NCI-H82 treated with DMSO at 0.1 percent for 48 hours (cell line): ENCODE measurements around the gene CFAP52.
"Not testable (repeated sequence)": the region's sequence is repeated elsewhere in the genome, so short reads cannot be mapped to it uniquely, and the experiment has no call there.

Experiments
- DNase-seq: peaks from one replicate; lab custom pipeline; 2025; ENCODE audit not compliant: unreplicated experiment; lab: John Stamatoyannopoulos, UW

Gene CFAP52

DNA sequence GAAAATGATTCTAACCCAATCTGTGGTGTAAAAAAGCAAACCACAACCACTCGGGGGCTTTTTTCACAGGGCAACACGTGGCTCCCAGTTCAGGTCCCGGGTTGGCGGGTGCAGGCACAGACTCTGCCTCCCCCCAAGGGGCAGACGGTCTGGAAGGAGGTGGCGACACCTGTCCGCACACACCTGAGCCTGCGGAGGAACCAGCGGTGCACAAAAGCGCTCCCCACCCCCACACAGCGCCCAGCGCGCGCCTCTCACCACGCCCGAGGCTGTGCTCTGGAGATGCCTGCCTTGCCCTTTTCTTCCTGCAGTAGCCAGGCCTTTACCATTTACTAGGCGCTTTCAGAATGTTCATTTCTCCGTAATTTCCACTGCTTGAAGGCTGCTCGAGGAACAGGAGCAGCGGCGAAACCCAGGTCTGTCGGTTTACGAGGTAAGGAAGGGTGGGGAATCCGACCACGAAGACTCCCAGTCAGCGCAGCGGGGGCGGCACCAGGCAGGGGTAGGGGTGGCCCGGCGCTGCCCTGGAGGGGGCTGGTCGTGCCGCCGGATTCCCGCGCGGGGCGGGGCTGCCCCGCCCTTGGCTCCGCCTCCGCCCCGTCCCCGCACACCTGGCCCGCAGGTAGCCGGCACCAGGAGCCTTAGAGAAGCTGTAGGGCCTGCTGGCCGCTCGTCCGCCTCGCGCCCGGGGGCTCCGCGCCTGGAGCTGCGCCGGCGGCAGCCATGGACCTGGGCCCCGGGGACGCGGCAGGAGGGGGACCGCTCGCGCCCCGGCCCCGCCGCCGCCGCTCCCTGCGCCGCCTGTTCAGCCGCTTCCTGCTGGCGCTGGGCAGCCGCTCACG is 68.7 kb downstream of the CFAP52 start, which contains the start of gene USP43:
TSS of gene USP43 (plus strand) at position 608 of the 842 bp plus-strand sequence. CDS start at position 724, 116 bp downstream.
- DNase-seq, result no peak

DNA sequence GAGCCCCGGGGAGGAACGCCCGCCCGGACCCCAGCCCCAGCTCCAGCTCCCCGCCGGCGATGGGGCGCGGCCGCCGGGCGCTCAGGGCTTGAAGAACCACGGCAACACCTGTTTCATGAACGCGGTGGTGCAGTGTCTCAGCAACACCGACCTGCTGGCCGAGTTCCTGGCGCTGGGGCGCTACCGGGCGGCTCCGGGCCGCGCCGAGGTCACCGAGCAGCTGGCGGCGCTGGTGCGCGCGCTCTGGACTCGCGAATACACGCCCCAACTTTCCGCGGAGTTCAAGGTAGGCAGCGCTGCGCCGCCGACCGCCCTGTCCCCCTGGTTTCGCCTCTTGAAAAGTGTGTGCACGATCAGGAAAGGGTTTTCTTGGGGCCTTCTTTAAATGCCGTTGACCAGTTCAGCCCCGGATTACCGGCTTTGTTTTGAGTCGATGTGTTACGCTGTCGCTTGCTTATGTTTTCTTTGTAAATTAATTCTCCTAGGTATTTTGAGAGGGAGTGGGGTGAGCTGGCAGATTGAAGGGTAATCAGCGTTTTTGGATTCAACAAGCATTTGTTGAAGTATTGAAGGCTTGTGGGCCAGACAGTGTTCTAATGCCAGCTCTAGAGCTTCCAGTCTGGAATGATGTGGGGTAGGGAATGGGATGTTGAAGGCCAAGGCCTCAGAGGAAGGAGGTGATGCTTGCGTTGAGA is 69.6 kb downstream of the CFAP52 start:
- DNase-seq, result no peak

DNA sequence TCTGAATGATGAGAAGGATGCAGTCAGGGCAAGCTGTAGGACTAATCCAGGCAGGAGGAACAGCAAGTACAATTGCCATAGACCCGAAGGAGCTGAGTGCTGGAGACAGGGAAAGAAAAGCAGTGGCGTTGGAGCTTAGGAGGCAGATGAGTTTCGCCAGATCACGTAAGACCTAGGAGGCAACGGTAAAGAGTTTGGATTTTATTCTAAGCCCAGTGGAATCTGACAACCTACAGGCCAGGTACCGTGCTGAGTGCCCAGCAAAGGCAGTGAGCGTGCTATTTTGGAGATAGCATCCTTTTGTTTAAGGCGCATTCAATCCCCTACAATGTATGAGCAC is 70.1 kb downstream of the CFAP52 start:
- no peak for DNase-seq

GRCh38 chr17:9647014-9647413 is 70.6 kb downstream of the CFAP52 start:
- no peak for DNase-seq

GRCh38 chr17:9648521-9649110 is 72.2 kb downstream of the CFAP52 start:
- no peak for DNase-seq

DNA sequence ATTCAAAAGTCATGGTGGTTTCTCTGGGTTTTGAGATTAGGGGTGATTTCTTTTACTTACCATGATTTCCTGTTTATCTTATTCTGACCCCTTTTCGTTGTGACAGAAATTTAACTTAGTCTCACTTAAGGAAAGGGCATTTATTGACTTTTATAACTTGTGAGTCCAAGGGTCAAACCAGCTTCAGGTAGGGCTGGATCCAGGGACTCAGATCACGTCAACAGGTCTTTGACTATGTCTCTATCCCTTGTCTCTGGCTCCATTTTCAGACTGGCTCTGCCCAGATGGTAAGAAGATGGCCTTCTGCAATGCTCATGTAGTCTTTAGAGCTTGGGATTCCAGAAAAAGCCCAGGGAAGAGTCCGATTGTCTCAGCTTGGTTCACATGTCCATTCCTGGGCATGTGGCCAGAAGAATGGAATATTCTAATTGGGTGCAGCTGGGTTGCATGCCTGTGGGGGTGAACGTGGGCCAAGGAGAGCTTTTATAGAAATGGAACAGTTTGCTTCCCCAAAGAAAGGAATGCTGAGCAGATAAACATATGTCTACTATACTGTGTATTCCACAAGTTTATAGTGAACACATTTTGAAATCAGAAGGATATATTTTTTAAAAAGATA is 82.3 kb downstream of the CFAP52 start:
- no peak for DNase-seq

- DNase-seq, result no peak
Observed at GRCh38 chr17:9661027-9661426, 84.6 kb downstream of the CFAP52 start.

DNA sequence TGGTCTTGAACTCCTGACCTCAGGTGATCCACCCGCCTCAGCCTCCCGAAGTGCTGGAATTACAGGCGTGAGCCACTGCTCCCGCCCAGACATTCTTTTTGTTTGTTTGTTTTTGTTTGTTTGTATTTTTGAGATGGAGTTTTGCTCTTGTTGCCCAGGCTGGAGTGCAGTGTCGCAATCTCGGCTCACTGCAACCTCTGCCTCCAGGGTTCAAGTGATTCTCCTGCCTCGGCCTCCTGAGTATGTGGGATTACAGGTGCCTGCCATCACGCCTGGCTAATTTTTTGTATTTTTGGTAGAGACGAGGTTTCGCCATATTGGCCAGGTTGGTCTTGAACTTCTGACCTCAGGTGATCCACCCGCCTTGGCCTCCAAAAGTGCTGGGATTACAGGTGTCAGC is 87.1 kb downstream of the CFAP52 start:
- DNase-seq, result not testable (repeated sequence)

DNA sequence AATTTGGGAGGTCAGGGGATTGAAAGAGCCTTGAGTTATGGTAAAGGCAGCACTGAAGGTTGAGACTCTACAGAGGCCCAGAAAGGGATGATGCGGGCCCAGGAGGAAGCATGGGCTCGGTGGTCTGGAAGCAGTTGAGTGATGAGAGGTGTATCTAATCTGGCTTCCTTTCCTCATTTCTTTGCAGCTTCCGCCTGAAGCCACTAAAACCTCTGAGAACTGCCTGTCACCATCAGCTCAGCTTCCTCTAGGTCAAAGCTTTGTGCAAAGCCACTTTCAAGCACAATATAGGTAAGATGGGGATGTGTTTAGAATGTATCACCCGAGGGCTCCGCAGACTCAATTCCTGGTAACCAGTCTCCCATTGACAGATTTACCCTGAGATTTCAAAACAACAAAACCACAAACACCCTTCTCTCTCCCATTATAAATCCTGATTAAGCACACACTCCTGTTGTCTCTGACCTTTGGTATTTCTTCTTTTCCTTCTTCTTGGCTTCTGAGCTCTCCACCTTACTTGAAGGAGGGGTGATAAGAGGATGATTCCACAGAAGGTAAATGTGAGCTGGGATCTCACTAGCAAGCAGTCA is 90.1 kb downstream of the CFAP52 start:
- no peak for DNase-seq

DNA sequence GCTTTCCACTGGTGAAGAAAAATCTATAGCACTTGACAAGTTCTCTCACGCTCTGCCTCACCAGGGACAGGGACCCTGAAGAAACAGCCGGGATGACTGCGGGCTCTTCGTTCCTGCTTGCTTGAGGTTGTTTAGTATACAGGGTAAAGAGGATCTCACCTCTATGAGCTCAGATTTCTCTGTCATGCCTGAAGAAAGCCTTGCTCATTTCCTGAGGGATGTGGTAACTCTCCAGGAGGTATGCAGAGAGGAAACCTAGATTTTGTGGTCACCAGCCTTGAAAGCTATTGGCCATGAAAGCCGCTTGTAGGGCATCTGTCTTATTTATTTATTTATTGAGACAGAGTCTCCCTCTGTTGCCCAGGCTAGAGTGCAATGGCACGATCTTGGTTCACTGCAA is 92.1 kb downstream of the CFAP52 start:
- DNase-seq, result no peak

GRCh38 chr17:9669551-9670008 is 93.1 kb downstream of the CFAP52 start:
- DNase-seq, result no peak

- DNase-seq, result no peak
Observed at GRCh38 chr17:9670596-9670995, 94.2 kb downstream of the CFAP52 start.

GRCh38 chr17:9671559-9671958 is 95.1 kb downstream of the CFAP52 start:
- no peak for DNase-seq

GRCh38 chr17:9672266-9672665 is 95.8 kb downstream of the CFAP52 start:
- no peak for DNase-seq

DNA sequence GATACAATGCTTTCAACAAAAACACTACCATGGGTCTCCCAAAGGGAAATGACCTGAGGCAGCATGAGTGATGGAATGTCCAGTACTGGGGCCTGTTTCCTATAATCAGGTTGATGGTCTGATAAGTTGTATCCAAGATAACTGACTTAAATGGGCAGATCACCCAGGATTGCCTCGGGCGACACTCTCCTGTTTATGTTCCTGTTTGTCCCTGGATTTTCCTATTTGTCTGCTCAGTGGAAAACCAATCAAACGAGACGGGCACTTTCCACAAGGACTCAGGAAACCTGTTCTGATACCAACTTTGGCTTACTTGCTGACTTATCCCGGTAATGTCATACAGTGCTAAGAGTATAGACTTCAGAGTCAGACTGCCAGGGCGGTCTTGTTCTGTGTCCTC is 96.2 kb downstream of the CFAP52 start:
- DNase-seq, result no peak

DNA sequence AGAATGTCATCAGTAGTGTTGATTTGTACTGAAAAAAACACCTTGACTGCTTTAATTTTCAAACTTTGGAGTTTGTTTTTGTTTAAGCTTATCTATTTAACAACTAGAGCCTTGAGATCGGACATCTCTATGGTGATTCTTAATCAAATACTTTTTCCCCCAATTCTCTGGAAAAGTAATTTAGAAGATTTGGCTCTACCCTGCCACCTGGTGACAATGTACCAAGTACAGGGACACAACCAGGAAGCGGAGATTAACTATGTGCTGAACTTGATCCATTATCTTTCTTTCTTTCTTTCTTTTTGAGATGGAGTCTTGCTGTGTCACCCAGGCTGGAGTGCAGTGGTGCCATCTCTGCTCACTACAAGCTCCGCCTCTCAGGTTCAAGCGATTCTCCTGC is 99.6 kb downstream of the CFAP52 start:
- no peak for DNase-seq

GRCh38 chr17:9676820-9677310 is 100.4 kb downstream of the CFAP52 start:
- DNase-seq, result no peak

- no peak for DNase-seq
Observed at GRCh38 chr17:9677411-9677810, 101.0 kb downstream of the CFAP52 start.

DNA sequence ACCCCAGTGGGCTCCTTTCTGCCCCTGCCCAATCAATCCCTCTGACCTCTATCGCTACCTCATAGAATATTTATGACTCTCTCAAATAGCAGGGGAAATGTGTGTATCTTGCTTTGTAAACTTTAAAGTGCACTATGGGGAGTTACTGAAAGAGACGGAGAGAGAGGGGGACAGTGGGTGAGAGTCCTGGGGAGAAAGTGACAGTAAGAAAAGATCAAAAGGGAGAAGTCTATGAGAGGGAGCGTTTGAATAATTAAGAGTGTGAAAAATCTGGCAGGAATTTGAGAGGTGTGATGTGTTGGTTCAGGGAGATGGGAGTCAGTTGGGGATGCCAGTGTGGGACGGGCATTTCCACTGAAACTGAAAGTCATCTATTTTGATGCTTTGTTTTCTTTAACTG is 101.5 kb downstream of the CFAP52 start:
- DNase-seq, result no peak

DNA sequence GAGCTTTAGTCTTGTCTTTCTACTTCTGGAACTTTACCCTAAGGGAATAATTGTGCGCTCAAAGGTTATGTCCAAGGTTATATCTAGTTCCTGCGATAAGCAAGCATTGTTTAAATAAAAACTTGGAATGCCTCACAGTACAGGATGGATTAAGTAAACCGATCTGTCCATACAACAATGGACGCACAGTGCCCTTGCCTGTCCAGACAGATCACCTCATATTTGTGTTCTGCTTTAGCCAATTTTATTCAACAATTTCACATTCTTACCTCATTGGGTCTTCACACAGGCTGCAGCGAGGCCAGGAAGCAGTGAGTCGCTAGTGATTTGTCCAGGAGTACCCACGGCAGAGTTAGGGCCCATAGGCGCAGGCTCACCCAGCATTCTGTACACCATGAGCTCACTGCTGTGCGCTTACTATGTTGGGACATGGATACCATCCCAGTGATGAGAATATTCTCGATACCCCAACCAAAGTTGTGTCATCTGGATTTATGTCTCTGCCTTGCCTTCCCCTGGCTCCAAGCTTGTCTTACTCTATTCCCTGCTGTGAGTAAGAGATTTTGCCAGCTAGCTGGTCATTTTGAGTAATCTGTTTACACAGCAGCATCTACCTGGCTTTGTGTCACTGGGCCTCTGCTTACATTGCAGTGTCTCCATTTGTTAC is 108.6 kb downstream of the CFAP52 start:
- no peak for DNase-seq
